Measurements from ENCODE around the gene BAHCC1.

The BAHCC1 gene

GRCh38 chr17:81378941-81379511, 16.2 kb upstream of the BAHCC1 start:
- H3K4me3 Mint-ChIP-seq = no peak overlapping the region
- no peaks in the 10 kb centered on the region for H3K27me3 Mint-ChIP-seq (ENCODE audit: low read depth)
- no peaks in the 10 kb centered on the region for H3K4me1 Mint-ChIP-seq (ENCODE audit: low read depth)
- H3K27ac Mint-ChIP-seq = no peak overlapping the region
- H3K36me3 Mint-ChIP-seq (ENCODE audit: low read depth) = no peaks in the 10 kb centered on the region
- H3K9me3 Mint-ChIP-seq = no peaks in the 10 kb centered on the region
- no peak for DNase-seq (ENCODE audit: low spot score)

- Mint-ChIP-seq H3K4me3 (no peak overlapping the region), H3K4me1 (ENCODE audit: low read depth) (no peaks in the 10 kb centered on the region), H3K36me3 (ENCODE audit: low read depth) (no peaks in the 10 kb centered on the region), H3K27me3 (ENCODE audit: low read depth) (no peaks in the 10 kb centered on the region), H3K9me3 (no peaks in the 10 kb centered on the region), H3K27ac (no peak overlapping the region)
- DNase-seq (ENCODE audit: low spot score) = no peak
Observed at GRCh38 chr17:81379523-81379942, 15.7 kb upstream of the BAHCC1 start.

- DNase-seq (ENCODE audit: low spot score) = no peak
- Mint-ChIP-seq H3K4me3 (no peak overlapping the region), H3K27me3 (ENCODE audit: low read depth) (peaks cover 3% of the 10 kb centered on the region), H3K9me3 (no peaks in the 10 kb centered on the region), H3K36me3 (ENCODE audit: low read depth) (no peaks in the 10 kb centered on the region), H3K27ac (no peak overlapping the region), H3K4me1 (ENCODE audit: low read depth) (no peaks in the 10 kb centered on the region)
Observed at GRCh38 chr17:81380131-81380530, 15.1 kb upstream of the BAHCC1 start.

GRCh38 chr17:81380666-81381518, 14.4 kb upstream of the BAHCC1 start:
- Mint-ChIP-seq H3K27me3 (ENCODE audit: low read depth) (peaks cover 11% of the 10 kb centered on the region), H3K4me1 (ENCODE audit: low read depth) (no peaks in the 10 kb centered on the region), H3K4me3 (no peak overlapping the region), H3K36me3 (ENCODE audit: low read depth) (no peaks in the 10 kb centered on the region), H3K27ac (no peak overlapping the region), H3K9me3 (no peaks in the 10 kb centered on the region)
- no peak for DNase-seq (ENCODE audit: low spot score)

GRCh38 chr17:81381632-81382577, 13.4 kb upstream of the BAHCC1 start:
- no peaks in the 10 kb centered on the region for H3K36me3 Mint-ChIP-seq (ENCODE audit: low read depth)
- no peak for DNase-seq (ENCODE audit: low spot score)
- H3K4me3 Mint-ChIP-seq = no peak overlapping the region
- no peak overlapping the region for H3K27ac Mint-ChIP-seq
- H3K9me3 Mint-ChIP-seq = no peaks in the 10 kb centered on the region
- peaks cover 17% of the 10 kb centered on the region for H3K27me3 Mint-ChIP-seq (ENCODE audit: low read depth)
- H3K4me1 Mint-ChIP-seq (ENCODE audit: low read depth) = no peaks in the 10 kb centered on the region

- no peaks in the 10 kb centered on the region for H3K4me1 Mint-ChIP-seq (ENCODE audit: low read depth)
- H3K27ac Mint-ChIP-seq = no peak overlapping the region
- no peaks in the 10 kb centered on the region for H3K36me3 Mint-ChIP-seq (ENCODE audit: low read depth)
- no peaks in the 10 kb centered on the region for H3K9me3 Mint-ChIP-seq
- no peak for DNase-seq (ENCODE audit: low spot score)
- no peak overlapping the region for H3K4me3 Mint-ChIP-seq
- peaks cover 17% of the 10 kb centered on the region for H3K27me3 Mint-ChIP-seq (ENCODE audit: low read depth)
Observed at GRCh38 chr17:81382851-81383250, 12.4 kb upstream of the BAHCC1 start.

GRCh38 chr17:81383504-81384421, 11.5 kb upstream of the BAHCC1 start:
- H3K4me1 Mint-ChIP-seq (ENCODE audit: low read depth) = no peaks in the 10 kb centered on the region
- no peak overlapping the region for H3K27ac Mint-ChIP-seq
- DNase-seq (ENCODE audit: low spot score) = no peak
- no peaks in the 10 kb centered on the region for H3K36me3 Mint-ChIP-seq (ENCODE audit: low read depth)
- H3K4me3 Mint-ChIP-seq = no peak overlapping the region
- H3K27me3 Mint-ChIP-seq (ENCODE audit: low read depth) = peaks cover 22% of the 10 kb centered on the region
- H3K9me3 Mint-ChIP-seq = no peaks in the 10 kb centered on the region

- H3K4me3 Mint-ChIP-seq = no peak overlapping the region
Observed at GRCh38 chr17:81384929-81385319, 10.3 kb upstream of the BAHCC1 start.

GRCh38 chr17:81385320-81386111, 9.7 kb upstream of the BAHCC1 start:
- Mint-ChIP-seq H3K36me3 (ENCODE audit: low read depth) (no peaks in the 10 kb centered on the region), H3K9me3 (no peaks in the 10 kb centered on the region), H3K4me3 (peak overlapping the region; percentile 32), H3K27me3 (ENCODE audit: low read depth) (peaks cover 30% of the 10 kb centered on the region), H3K4me1 (ENCODE audit: low read depth) (no peaks in the 10 kb centered on the region), H3K27ac (no peak overlapping the region)
- no peak for DNase-seq (ENCODE audit: low spot score)

More at GRCh38 chr17:81384929-81385319, 10.3 kb upstream of the BAHCC1 start:
- Mint-ChIP-seq H3K4me1 (ENCODE audit: low read depth) (no peaks in the 10 kb centered on the region), H3K9me3 (no peaks in the 10 kb centered on the region), H3K27me3 (ENCODE audit: low read depth) (peaks cover 27% of the 10 kb centered on the region), H3K36me3 (ENCODE audit: low read depth) (no peaks in the 10 kb centered on the region), H3K27ac (no peak overlapping the region)
- no peak for DNase-seq (ENCODE audit: low spot score)

GRCh38 chr17:81386141-81386645, 9.1 kb upstream of the BAHCC1 start:
- DNase-seq (ENCODE audit: low spot score) = no peak
- H3K27me3 Mint-ChIP-seq (ENCODE audit: low read depth) = peaks cover 34% of the 10 kb centered on the region
- no peak overlapping the region for H3K27ac Mint-ChIP-seq
- no peaks in the 10 kb centered on the region for H3K36me3 Mint-ChIP-seq (ENCODE audit: low read depth)
- no peaks in the 10 kb centered on the region for H3K4me1 Mint-ChIP-seq (ENCODE audit: low read depth)
- H3K4me3 Mint-ChIP-seq = peak overlapping the region; percentile 32
- no peaks in the 10 kb centered on the region for H3K9me3 Mint-ChIP-seq

GRCh38 chr17:81386646-81387099, 8.6 kb upstream of the BAHCC1 start:
- Mint-ChIP-seq H3K4me1 (ENCODE audit: low read depth) (no peaks in the 10 kb centered on the region), H3K27ac (no peak overlapping the region), H3K9me3 (no peaks in the 10 kb centered on the region), H3K36me3 (ENCODE audit: low read depth) (no peaks in the 10 kb centered on the region), H3K4me3 (no peak overlapping the region), H3K27me3 (ENCODE audit: low read depth) (peaks cover 39% of the 10 kb centered on the region)
- peak; percentile 28 for DNase-seq (ENCODE audit: low spot score)

All from T-helper 2 cell treated with Interferon-gamma antibody and Interleukin-4, amounts not matched to agents 5 μg/mL and 100 μg/mL, for 36 hours (primary cell).